ENCODE data around the gene SIGLEC10.
A peak's percentile ranks its signal among the peaks of the same experiment; 100 is the strongest.

The SIGLEC10 gene

GRCh38 chr19:51394050-51394836 lies 23.2 kb downstream of the SIGLEC10 start:
- peak; percentile 90 for DNase-seq

GRCh38 chr19:51392701-51393100 lies 24.7 kb downstream of the SIGLEC10 start:
- no peak for DNase-seq

- no peak for DNase-seq
These were observed 26.3 kb downstream of the SIGLEC10 start for GRCh38 chr19:51391073-51391611.

GRCh38 chr19:51389143-51389542 lies 28.3 kb downstream of the SIGLEC10 start:
- no peak for DNase-seq

GRCh38 chr19:51387924-51388389 lies 29.5 kb downstream of the SIGLEC10 start, which contains the start of gene LIM2:
LIM2 (minus strand) TSS chr19:51387974; CDS start chr19:51387443, 531 bp downstream.
- no peak for DNase-seq

- no peak for DNase-seq
These were observed 30.4 kb downstream of the SIGLEC10 start for GRCh38 chr19:51386882-51387520.

GRCh38 chr19:51382004-51382403 lies 35.4 kb downstream of the SIGLEC10 start:
- no peak for DNase-seq

GRCh38 chr19:51380379-51380778 lies 37.1 kb downstream of the SIGLEC10 start:
- no peak for DNase-seq

GRCh38 chr19:51377422-51377821 lies 40.0 kb downstream of the SIGLEC10 start:
- no peak for DNase-seq

- peak; percentile 7 for DNase-seq
These were observed 41.8 kb downstream of the SIGLEC10 start for GRCh38 chr19:51375504-51376221.

GRCh38 chr19:51372649-51373504 lies 44.6 kb downstream of the SIGLEC10 start, which contains the start of gene NKG7:
NKG7 (minus strand) TSS chr19:51372654; CDS start chr19:51372535, 119 bp downstream.
- peak; percentile 38 for DNase-seq

- DNase-seq = peak; percentile 38
These were observed 45.3 kb downstream of the SIGLEC10 start for GRCh38 chr19:51372021-51372648.

GRCh38 chr19:51371186-51371690 lies 46.2 kb downstream of the SIGLEC10 start:
- no peak for DNase-seq

GRCh38 chr19:51370230-51370629 lies 47.2 kb downstream of the SIGLEC10 start:
- DNase-seq = peak; percentile 6

- DNase-seq = no peak
These were observed 48.8 kb downstream of the SIGLEC10 start, which contains the start of gene CLDND2 for GRCh38 chr19:51368366-51369282. CLDND2 (minus strand) TSS chr19:51369003; CDS start chr19:51368577, 426 bp downstream.

- DNase-seq = peak; percentile 100
These were observed 49.7 kb downstream of the SIGLEC10 start for GRCh38 chr19:51367565-51368365.

GRCh38 chr19:51367255-51367564 lies 50.2 kb downstream of the SIGLEC10 start:
- DNase-seq = no peak

- peak; percentile 96 for DNase-seq
These were observed 50.8 kb downstream of the SIGLEC10 start for GRCh38 chr19:51366389-51367254.

Measured in right forelimb (tissue), 1 donor.